Measurements from ENCODE around the gene GRHL1. TPM values are rescaled to one million over a fixed set of nuclear protein-coding genes. Genes with fewer than 3 reads are reported as not detected.
"Not testable (repeated sequence)": the region's sequence is repeated elsewhere in the genome, so short reads cannot be mapped to it uniquely, and the experiment has no call there.

GRHL1 gene
- total and polyA plus RNA-seq, 5 donors: 0.81 to 5.7 (median 2.6) TPM

DNA sequence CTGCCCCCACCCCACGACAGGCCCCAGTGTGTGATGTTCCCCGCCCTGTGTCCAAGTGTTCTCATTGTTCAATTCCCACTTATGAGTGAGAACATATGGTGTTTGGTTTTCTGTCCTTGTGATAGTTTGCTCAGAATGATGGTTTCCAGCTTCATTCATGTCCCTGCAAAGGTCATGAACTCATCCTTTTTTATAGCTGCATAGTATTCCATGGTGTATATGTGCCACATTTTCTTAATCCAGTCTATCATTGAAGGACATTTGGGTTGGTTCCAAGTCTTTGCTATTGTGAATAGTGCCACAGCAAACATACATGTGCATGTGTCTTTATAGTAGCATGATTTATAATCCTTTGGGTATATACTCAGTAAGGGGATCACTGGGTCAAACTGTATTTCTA lies 24.5 kb upstream of the GRHL1 start:
- DNase-seq; ATAC-seq; intact Hi-C loops (cut with DNase I); H3K9me3 ChIP-seq (ENCODE audit: control insufficient read depth, low read length); H3K27ac ChIP-seq (ENCODE audit: low read length); H3K4me3 ChIP-seq (ENCODE audit: low read length); H3K4me1 ChIP-seq (ENCODE audit: control insufficient read depth, insufficient read depth, low read length); H3K27me3 ChIP-seq (ENCODE audit: control insufficient read depth, insufficient read depth): not testable (repeated sequence)
- WGBS: 73% methylated on average over 2 of the region's 2 CpGs

DNA sequence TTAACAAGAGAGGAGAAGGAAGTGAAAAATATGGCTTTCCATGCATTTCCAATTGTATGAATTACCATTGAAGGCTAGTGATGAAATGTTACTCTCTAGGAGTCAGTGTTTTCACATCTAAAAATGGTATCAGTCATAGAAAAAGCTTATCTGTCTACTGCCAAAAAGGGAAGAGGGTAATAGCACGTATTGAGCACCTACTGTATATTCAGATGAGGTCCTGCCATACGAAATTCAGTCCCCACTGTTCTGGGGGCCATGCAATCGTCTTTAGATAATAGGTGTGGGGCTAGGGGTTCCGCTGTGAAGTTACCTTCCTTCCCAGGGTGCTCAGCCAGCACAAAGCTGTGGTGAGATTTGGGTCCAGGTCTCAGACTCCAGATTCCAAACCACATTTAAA lies 14.2 kb upstream of the GRHL1 start:
- no peak for DNase-seq
- ATAC-seq: no peak
- WGBS: 87% methylated on average over 4 of the region's 4 CpGs

DNA sequence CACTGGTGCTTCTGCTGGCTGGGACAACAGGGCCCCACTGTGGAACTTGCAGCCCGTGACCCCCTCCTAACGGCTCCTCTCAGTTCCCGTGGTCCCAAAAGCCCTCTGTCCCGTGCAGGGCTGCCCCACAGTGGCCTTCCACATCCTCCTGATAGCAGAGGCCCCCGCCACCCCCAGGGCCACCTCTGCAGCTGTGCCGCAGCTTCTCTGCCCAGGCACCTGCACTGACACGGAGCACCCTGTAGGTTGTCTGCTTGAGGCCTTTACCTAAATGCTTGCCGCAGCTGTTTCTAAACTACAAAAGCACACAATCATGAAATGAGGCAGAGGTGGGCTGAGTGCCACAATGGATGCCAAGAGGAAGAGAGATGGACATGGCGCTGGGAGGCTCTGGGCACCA lies 13.5 kb upstream of the GRHL1 start:
- no peak for ATAC-seq
- no peaks in the 10 kb centered on the region for H3K4me1 ChIP-seq (ENCODE audit: control insufficient read depth, insufficient read depth, low read length)

More for the DNA sequence above, 14.2 kb upstream of the GRHL1 start:
- intact Hi-C loops (cut with DNase I): no loop called here
- H3K27me3 ChIP-seq (ENCODE audit: control insufficient read depth, insufficient read depth): no peaks in the 10 kb centered on the region
- no peaks in the 10 kb centered on the region for H3K9me3 ChIP-seq (ENCODE audit: control insufficient read depth, low read length)
- H3K4me1 ChIP-seq (ENCODE audit: control insufficient read depth, insufficient read depth, low read length): no peaks in the 10 kb centered on the region
- H3K27ac ChIP-seq (ENCODE audit: low read length): no peak overlapping the region
- H3K4me3 ChIP-seq (ENCODE audit: low read length): no peak overlapping the region

DNA sequence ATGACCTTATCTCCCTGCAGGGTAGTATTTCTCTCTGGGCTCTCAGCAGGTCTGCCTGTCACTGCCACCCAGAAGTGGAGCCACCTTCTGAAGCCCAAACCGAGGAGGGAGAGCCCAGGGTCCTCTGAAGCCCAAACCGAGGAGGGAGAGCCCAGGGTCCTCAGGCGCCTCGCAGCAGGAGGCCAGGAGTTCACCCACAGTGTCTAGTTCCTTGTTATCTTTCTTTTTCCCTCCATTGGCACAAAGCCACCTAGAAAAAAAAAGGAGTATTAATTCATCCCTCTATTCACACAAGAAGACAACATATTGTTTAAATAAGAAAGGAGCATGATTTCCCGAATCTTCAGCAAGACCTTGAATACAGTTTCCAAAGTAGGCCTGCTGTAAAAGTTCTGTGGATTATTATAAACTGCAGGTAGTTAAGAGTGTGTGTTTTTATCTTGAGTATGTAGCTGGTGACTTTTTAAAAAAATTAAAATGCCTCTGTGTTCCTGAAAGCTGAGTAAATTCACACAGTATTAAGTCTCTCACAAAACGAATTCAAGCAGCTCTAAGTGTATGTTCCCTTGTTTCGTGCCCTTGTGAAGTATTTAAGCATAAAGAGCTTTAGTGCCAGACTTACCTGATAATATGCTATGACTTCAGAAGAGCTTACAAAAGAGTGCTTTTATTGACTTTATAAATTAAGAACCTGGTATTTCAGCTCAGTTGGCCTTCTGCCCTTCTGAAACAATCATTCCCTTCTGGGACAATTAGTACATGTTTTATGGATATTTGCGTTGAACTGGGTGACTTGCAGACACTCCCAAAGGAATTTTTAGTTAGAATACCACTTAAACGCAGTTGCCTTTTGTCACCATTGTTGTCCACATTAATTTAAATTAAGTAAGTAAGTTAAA lies 11.7 kb upstream of the GRHL1 start:
- no peak overlapping the region for H3K27ac ChIP-seq (ENCODE audit: low read length)
- no peaks in the 10 kb centered on the region for H3K4me1 ChIP-seq (ENCODE audit: control insufficient read depth, insufficient read depth, low read length)
- ATAC-seq: no peak
- WGBS: 54% methylated on average over 9 of the region's 9 CpGs
- DNase-seq: no peak
- no peaks in the 10 kb centered on the region for H3K27me3 ChIP-seq (ENCODE audit: control insufficient read depth, insufficient read depth)
- no peaks in the 10 kb centered on the region for H3K9me3 ChIP-seq (ENCODE audit: control insufficient read depth, low read length)
- intact Hi-C loops (cut with DNase I): no loop called here
- H3K4me3 ChIP-seq (ENCODE audit: low read length): no peak overlapping the region

More for the DNA sequence above, 13.5 kb upstream of the GRHL1 start:
- Histone ChIP-seq H3K4me3 (ENCODE audit: low read length) (no peak overlapping the region), H3K27me3 (ENCODE audit: control insufficient read depth, insufficient read depth) (no peaks in the 10 kb centered on the region), H3K27ac (ENCODE audit: low read length) (no peak overlapping the region), H3K9me3 (ENCODE audit: control insufficient read depth, low read length) (no peaks in the 10 kb centered on the region)
- 79% methylated on average over 9 of the region's 9 CpGs for WGBS
- DNase-seq: no peak
- intact Hi-C loops (cut with DNase I): no loop called here

DNA sequence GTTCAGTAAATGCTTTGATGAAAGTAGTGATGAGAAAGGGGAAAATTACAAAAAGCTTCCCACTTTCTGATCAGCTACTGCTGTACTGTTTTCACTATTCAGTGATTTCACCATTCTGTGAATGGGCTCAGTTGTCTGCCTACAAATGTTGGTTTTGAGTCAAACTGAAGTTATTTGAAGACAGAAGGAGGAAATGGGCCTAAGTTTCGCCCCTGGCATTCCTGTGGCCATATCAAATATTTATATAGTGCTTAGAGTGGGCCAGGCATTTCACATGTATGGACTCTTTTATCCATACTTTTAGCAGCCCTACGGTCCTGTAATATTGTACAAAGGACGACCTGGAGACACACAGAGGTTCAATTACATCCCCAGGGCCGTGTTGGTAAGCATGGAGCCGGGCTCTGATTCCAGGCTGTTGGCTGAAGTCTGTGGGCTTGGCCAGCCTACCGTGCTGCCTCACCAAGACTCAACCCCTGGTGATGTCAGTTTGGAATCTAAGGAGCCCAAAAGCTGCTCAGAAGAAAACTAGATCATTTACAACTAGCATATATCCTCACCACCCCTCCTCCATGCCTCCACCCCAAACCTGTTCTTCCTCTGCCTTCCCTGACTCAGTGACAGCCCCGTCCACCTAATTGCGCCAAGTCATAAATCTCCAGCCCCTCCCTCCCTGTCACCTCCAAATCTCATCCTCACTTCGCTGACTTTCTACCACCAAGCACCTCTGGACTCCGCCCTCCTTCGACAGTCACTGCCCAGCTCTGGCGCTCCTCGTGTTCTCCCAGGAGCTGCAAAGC lies 10.1 kb upstream of the GRHL1 start:
- H3K27me3 ChIP-seq (ENCODE audit: control insufficient read depth, insufficient read depth): no peaks in the 10 kb centered on the region
- H3K27ac ChIP-seq (ENCODE audit: low read length): no peak overlapping the region
- WGBS: 69% methylated on average over 13 of the region's 13 CpGs
- intact Hi-C loops (cut with DNase I): no loop called here
- H3K9me3 ChIP-seq (ENCODE audit: control insufficient read depth, low read length): no peaks in the 10 kb centered on the region
- no peak overlapping the region for H3K4me3 ChIP-seq (ENCODE audit: low read length)
- no peaks in the 10 kb centered on the region for H3K4me1 ChIP-seq (ENCODE audit: control insufficient read depth, insufficient read depth, low read length)
- ATAC-seq (no peak), DNase-seq (no peak)

GRCh38 chr2:9941996-9942390 lies 9.5 kb upstream of the GRHL1 start:
- Histone ChIP-seq H3K27me3 (ENCODE audit: control insufficient read depth, insufficient read depth) (no peaks in the 10 kb centered on the region), H3K9me3 (ENCODE audit: control insufficient read depth, low read length) (no peaks in the 10 kb centered on the region), H3K27ac (ENCODE audit: low read length) (no peak overlapping the region), H3K4me3 (ENCODE audit: low read length) (no peak overlapping the region), H3K4me1 (ENCODE audit: control insufficient read depth, insufficient read depth, low read length) (no peaks in the 10 kb centered on the region)
- 71% methylated on average over 6 of the region's 6 CpGs for WGBS
- intact Hi-C loops (cut with DNase I): no loop called here
- no peak for DNase-seq
- no peak for ATAC-seq

DNA sequence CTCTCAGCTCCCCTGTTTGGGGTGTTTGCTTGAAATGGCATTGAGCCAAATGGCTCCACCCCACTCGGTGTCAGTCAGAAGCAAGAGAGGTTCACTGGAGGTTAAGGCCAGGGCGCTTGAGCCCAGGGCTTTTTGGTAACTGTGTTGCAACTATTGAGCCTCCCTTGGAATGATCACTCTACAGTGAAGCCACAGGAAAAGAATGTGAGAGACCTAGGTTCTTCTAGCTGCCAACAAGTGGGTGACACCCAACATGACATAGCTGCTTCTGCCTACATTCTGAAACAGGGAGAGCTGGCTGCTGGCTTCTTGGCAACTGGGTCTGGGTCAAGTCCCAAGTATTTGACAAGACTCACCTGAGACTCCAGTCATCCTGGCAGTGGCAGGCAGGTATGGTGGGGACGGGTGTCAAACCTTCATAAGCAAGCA lies 7.1 kb upstream of the GRHL1 start:
- no peak for ATAC-seq
- Histone ChIP-seq H3K27ac (ENCODE audit: low read length) (no peak overlapping the region), H3K9me3 (ENCODE audit: control insufficient read depth, low read length) (no peaks in the 10 kb centered on the region), H3K4me3 (ENCODE audit: low read length) (no peak overlapping the region), H3K4me1 (ENCODE audit: control insufficient read depth, insufficient read depth, low read length) (no peaks in the 10 kb centered on the region), H3K27me3 (ENCODE audit: control insufficient read depth, insufficient read depth) (no peaks in the 10 kb centered on the region)
- WGBS: 55% methylated on average over 3 of the region's 3 CpGs
- no peak for DNase-seq
- intact Hi-C loops (cut with DNase I): no loop called here

- DNase-seq: no peak
- Histone ChIP-seq H3K4me3 (ENCODE audit: low read length) (no peak overlapping the region), H3K9me3 (ENCODE audit: control insufficient read depth, low read length) (no peaks in the 10 kb centered on the region), H3K27me3 (ENCODE audit: control insufficient read depth, insufficient read depth) (no peaks in the 10 kb centered on the region), H3K4me1 (ENCODE audit: control insufficient read depth, insufficient read depth, low read length) (no peaks in the 10 kb centered on the region), H3K27ac (ENCODE audit: low read length) (no peak overlapping the region)
- WGBS: 70% methylated on average over 7 of the region's 7 CpGs
- ATAC-seq: no peak
- intact Hi-C loops (cut with DNase I): no loop called here
Measured at GRCh38 chr2:9945596-9945995, 5.9 kb upstream of the GRHL1 start.

GRCh38 chr2:9946076-9946475 lies 5.4 kb upstream of the GRHL1 start:
- Histone ChIP-seq H3K27me3 (ENCODE audit: control insufficient read depth, insufficient read depth) (no peaks in the 10 kb centered on the region), H3K4me1 (ENCODE audit: control insufficient read depth, insufficient read depth, low read length) (no peaks in the 10 kb centered on the region), H3K27ac (ENCODE audit: low read length) (no peak overlapping the region), H3K9me3 (ENCODE audit: control insufficient read depth, low read length) (no peaks in the 10 kb centered on the region), H3K4me3 (ENCODE audit: low read length) (no peak overlapping the region)
- WGBS: 83% methylated on average over 7 of the region's 7 CpGs
- intact Hi-C loops (cut with DNase I): no loop called here
- DNase-seq (no peak), ATAC-seq (no peak)

- H3K9me3 ChIP-seq (ENCODE audit: control insufficient read depth, low read length): no peaks in the 10 kb centered on the region
- intact Hi-C loops (cut with DNase I): no loop called here
- H3K4me1 ChIP-seq (ENCODE audit: control insufficient read depth, insufficient read depth, low read length): no peaks in the 10 kb centered on the region
- no peak for DNase-seq
- no peak overlapping the region for H3K4me3 ChIP-seq (ENCODE audit: low read length)
- no peak for ATAC-seq
- no peak overlapping the region for H3K27ac ChIP-seq (ENCODE audit: low read length)
- 84% methylated on average over 5 of the region's 5 CpGs for WGBS
- no peaks in the 10 kb centered on the region for H3K27me3 ChIP-seq (ENCODE audit: control insufficient read depth, insufficient read depth)
Measured at GRCh38 chr2:9946818-9947217, 4.7 kb upstream of the GRHL1 start.

DNA sequence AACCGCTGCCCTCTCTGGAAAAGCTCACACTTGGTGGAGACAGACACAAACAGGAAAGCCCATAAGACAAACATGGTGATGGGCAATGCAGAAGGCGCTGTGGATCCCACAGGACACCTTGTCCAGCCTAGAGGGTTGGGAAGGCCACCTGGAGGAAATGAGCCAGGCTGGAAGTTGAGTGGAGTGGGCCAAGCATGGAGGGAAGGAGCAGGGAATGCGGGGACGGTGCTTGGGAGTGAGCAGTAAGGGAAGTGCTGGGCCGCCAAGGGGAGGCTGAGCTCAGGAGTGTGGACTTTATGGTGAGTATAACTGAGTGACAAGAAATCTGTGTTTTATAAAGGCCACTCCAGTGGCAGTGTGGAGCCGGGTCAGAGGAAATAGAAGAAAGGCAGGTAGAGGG lies 2.8 kb upstream of the GRHL1 start:
- no peak for DNase-seq
- intact Hi-C loops (cut with DNase I): no loop called here
- WGBS: 77% methylated on average over 6 of the region's 6 CpGs

More for the DNA sequence above, 2.8 kb upstream of the GRHL1 start:
- H3K4me3 ChIP-seq (ENCODE audit: low read length): no peak overlapping the region
- no peaks in the 10 kb centered on the region for H3K27me3 ChIP-seq (ENCODE audit: control insufficient read depth, insufficient read depth)
- ATAC-seq: no peak
- H3K9me3 ChIP-seq (ENCODE audit: control insufficient read depth, low read length): no peaks in the 10 kb centered on the region
- no peak overlapping the region for H3K27ac ChIP-seq (ENCODE audit: low read length)
- no peaks in the 10 kb centered on the region for H3K4me1 ChIP-seq (ENCODE audit: control insufficient read depth, insufficient read depth, low read length)

Data from right cardiac atrium (tissue), 5 donors.